ENCODE data around the gene NOC4L.
"Not testable (repeated sequence)": the region's sequence is repeated elsewhere in the genome, so short reads cannot be mapped to it uniquely, and the experiment has no call there.

NOC4L gene

DNA sequence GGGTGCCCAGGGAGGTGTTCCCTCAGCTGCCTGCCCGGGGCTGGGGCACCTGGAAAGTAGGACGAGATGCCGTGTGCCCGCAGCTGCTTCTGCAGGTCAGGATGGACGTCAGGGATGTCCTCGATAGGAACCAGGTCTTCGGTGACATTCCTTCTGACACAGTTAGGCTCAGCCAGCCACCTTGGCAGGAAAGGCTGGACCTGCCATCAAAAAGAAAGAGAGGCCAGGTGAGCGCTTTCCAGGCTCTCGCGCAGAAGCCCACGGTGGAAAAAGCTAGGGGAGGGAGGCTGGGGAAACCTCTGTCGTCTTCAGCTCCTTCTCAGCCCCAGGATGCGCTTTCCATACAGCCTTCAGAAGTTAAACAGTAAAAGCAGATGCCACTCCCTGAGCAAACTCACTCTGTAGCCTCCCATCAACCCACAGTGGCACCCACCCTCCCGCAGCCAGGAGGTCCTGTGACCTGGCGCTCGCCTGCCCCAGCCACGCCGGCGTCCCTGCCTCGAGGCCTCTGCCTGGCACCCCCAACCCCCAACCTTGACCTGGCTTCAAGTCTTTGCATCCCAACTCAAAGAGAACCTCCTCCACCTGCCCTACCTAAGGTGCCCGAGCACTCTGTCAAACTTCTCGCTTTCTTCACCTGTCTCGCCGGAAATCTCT lies 1.4 kb upstream of the NOC4L start:
- no peak for DNase-seq (ENCODE audit: low read depth)

- peak; percentile 24 for DNase-seq (ENCODE audit: low read depth)
These were observed 753 bp upstream of the NOC4L start for GRCh38 chr12:132143336-132144071.

GRCh38 chr12:132144810-132145168 lies 532 bp downstream of the NOC4L start:
- DNase-seq (ENCODE audit: low read depth): no peak

- DNase-seq (ENCODE audit: low read depth): no peak
These were observed 1.1 kb downstream of the NOC4L start for GRCh38 chr12:132145334-132145733.

DNA sequence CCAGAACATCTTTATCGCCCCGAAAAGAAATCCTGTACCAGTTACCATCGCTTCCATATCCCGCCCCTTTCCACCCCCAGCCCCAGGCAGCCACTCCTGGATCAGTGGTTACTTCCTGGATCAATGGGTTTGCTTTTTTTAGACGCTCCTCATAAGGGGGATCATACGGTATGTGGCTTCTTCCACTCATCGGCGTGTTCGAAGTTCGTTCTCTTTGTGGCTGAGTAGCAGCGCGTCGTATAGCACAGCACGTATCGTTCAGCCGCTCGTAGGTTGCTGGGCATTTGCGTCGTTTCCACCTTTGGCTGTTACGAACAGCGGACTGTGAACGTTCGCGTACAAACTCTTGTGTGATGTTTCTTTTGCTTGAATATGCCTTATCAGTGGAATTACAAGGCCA lies 1.8 kb downstream of the NOC4L start:
- no peak for DNase-seq (ENCODE audit: low read depth)

DNA sequence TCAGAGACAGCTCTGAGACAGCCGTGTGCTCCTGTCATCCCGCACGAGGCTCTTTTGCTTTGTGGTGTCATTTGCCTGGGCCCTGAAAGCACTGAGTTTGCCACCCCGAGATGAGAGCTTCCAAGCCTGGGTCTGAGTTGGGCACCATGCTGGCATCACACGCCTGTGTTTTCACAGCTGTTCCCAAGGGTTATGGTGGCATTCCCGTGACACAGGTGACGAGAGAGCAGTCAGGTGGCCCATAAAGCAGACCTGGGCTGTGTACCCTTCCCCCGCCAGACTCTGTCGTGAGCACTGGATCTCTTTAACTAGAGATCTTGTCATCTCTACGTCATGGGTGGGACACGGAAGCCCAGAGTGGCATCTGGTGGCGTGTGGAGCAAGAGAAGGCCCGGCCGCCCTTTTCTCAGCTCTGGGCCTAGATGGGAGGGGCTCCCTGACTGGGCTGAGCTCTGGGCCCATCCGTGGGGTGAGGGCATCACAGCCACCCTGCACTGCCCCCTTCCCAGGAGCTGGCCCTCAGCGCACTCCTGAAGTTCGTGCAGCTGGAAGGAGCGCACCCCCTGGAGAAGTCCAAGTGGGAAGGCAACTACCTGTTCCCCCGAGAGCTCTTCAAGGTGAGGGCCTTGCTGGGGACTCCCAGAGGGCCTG lies 2.6 kb downstream of the NOC4L start:
- no peak for DNase-seq (ENCODE audit: low read depth)

DNA sequence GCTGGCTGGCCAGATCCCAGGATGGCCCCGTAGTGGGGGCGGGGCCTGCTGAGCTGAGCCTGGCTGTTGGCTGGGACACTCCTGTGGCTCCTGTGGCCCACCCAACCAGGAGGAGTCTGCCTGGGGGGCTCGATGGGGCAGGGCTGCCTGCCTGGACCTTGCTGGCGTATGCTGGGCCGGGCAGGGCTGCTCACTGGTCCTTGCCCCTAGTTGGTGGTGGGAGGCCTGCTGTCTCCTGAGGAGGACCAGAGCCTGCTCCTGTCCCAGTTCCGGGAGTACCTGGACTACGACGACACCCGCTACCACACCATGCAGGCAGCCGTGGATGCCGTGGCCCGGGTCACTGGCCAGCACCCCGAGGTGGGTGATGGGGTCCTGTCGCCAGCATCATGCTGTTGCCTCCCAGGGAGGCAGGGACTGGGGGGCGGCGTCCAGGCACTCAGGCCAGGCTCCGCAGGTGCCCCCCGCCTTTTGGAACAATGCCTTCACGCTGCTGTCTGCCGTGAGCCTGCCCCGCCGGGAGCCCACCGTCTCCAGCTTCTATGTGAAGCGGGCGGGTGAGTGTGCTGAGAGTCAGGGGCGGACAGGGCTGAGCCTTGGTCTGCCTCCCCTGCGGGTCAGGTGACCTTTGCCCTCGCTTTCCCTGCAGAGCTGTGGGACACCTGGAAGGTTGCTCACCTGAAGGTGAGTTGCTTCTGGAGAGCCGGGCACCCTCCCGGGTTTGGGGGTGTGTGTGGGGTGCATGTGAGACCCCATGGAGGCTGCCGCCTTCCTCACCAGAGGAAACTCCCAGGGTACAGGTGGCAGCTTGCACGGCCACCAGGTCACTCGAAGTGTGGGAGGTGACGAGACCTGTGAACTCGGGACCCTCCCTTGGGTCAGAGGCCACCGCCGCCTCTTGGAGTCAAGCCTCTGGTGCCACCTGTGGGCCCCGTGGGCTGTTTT lies 3.4 kb downstream of the NOC4L start:
- DNase-seq (ENCODE audit: low read depth): no peak

GRCh38 chr12:132148368-132149045 lies 4.2 kb downstream of the NOC4L start:
- DNase-seq (ENCODE audit: low read depth): no peak

DNA sequence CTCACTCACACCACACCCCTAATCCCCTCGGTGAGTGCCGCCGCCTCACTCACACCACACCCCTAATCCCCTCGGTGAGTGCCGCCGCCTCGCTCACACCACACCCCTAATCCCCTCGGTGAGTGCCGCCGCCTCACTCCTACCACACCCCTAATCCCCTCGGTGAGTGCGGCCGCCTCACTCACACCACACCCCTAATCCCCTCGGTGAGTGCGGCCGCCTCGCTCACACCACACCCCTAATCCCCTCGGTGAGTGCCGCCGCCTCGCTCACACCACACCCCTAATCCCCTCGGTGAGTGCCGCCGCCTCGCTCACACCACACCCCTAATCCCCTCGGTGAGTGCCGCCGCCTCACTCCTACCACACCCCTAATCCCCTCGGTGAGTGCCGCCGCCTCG lies 5.3 kb downstream of the NOC4L start:
- DNase-seq (ENCODE audit: low read depth): not testable (repeated sequence)

DNA sequence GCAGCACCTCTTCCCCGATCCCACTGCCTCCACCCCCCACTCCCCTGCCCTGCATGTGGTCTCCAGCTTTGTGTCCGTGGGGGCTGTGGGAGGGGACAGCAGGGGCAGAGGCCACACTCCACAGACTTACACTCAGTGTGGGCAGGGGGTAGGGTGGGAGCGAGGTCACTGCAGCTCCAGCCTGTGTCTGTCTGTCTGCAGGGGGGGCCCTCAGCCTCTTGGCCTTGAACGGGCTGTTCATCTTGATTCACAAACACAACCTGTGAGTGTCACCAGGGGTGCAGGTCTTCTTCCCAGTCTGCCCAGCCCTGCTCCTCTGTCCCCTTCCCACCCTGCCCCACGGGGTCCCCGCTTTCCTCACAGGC lies 6.5 kb downstream of the NOC4L start:
- DNase-seq (ENCODE audit: low read depth): no peak

- DNase-seq (ENCODE audit: low read depth): no peak
These were observed 7.0 kb downstream of the NOC4L start for GRCh38 chr12:132151145-132151765.

- DNase-seq (ENCODE audit: low read depth): no peak
These were observed 7.6 kb downstream of the NOC4L start for GRCh38 chr12:132151766-132152410.

GRCh38 chr12:132152411-132152821 lies 8.2 kb downstream of the NOC4L start:
- no peak for DNase-seq (ENCODE audit: low read depth)

- no peak for DNase-seq (ENCODE audit: low read depth)
These were observed 8.7 kb downstream of the NOC4L start for GRCh38 chr12:132152953-132153352.

GRCh38 chr12:132153501-132154340 lies 9.5 kb downstream of the NOC4L start:
- peak; percentile 49 for DNase-seq (ENCODE audit: low read depth)

DNA sequence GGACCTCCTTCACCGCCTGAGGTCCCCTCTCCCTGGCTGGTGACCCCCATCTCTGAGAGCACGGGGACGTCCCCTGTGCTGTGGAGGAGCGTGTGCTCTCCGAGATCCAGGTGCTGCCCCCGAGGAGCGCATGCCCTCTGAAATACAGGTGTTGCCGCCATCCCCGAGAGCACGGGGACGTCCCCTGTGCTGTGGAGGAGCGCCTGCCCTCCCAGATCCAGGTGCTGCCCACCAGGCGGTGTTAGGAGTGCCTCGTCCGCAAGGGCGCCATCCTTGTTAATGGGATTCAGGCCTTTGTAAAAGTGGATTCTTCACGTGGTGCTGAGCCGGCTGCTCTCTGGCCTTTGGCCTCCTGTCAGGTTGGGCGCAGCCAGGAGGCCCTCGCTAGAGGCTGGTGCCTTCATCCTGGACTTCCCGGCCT lies 10.1 kb downstream of the NOC4L start:
- no peak for DNase-seq (ENCODE audit: low read depth)

DNA sequence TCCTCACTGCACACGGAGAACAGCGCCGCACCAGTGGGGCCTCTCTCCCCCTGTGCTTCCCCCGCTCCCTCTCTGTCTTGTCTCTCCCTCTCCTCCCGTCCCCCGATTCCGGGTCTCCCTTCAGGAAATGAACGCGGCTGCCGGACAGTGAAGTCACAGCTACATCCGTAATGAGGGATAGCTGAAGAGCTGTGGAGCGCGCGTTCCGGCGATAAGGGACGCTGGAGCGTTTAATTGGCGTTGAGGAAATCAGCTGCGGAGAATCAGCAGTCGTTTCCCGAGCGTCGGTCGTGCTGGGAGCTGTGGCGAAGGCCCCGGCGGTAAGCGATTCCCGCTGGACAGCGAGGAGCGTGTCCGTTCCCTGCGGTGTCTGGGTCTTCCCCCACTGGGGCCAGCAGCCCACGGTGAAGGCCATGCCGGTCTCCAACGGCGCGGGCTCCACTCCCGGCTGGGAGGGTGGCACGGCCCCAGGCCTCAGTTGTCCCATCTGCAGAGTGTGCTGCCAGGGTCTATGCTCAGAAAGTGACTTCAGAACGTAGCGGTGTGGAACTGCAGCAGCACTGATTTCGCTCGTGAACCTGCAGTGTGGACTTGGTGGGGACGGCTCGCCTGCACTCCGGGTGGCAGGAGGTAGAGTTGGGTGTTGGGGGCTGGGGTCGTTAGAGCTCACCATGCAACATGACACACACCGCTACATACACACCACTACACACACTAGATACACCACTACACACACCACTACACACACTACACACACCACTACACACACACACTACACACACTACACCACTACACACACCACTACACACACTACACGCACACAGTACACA lies 10.9 kb downstream of the NOC4L start:
- no peak for DNase-seq (ENCODE audit: low read depth)

DNA sequence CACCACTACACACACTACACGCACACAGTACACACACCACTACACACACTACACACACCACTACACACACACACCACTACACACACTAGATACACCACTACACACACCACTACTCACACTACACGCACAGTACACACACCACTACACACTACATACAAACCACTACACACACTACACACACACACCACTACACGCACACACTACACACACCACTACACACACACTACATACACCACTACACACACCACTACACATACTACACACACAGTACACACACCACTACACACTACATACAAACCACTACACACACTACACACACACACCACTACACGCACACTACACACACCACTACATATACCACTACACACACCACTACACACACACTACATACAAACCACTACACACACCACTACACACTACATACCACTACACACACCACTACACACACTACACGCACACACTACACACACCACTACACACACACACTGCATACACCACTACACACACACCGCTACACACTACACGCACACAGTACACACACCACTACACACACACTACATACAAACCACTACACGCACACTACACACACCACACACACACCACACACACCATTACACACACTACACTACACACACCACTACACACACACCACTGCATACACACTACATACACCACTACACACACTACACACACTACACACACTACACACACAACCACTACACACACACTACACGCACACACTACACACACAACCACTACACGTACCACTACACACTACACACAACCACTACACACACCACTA lies 11.7 kb downstream of the NOC4L start:
- DNase-seq (ENCODE audit: low read depth): no peak
